Activated CD8-positive, alpha-beta memory T cell treated with anti-CD3 and anti-CD28 coated beads, Interleukin-2, amount 50 U/mL, for 4 hours (primary cell): ENCODE results near the gene PANX1.

ENCODE experiments used
- DNase-seq: peaks from one replicate; pipeline ENCODE4 v3.0.0-alpha.2; 2020

Gene PANX1

DNA sequence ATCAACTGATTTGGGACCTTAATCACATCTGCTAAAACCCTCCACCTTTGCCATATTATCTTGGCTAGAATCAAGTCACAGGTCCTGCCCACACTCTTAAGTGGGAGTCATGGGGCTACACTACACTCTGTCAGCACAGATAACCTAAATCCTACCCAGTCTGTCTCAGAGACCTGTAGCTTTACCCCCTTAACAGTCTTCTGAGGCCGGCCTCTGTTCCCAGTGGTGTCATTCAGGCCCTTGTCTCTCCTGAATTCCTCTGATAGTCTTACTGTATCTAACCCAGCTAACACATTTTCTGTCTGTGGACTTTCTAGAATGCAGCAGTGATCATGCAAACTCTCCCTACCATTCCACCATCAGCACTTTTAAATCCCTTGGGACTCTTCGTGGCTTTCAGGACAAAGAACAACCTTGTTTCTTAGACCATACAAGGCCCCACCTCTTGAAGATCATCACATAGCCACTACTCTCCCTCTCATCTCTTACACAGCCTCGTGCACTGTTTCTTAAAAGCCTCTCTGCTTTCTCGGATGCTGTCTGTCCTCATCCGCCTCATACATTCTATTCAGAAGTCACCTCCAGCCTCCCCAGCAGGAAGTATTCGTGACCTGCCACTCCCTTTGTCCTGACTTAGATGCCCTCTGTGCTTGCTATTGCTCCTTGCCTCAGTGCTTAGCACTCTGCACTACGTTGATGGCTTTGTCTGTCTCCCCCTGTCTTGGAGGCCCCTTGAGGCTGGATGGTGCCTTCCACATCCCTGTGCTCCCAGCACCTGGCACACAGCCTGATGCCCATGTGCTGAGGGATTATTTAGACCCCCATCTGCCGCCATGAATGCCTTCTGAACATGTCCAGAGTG lies 57.9 kb downstream of the PANX1 start:
- no peak for DNase-seq

DNA sequence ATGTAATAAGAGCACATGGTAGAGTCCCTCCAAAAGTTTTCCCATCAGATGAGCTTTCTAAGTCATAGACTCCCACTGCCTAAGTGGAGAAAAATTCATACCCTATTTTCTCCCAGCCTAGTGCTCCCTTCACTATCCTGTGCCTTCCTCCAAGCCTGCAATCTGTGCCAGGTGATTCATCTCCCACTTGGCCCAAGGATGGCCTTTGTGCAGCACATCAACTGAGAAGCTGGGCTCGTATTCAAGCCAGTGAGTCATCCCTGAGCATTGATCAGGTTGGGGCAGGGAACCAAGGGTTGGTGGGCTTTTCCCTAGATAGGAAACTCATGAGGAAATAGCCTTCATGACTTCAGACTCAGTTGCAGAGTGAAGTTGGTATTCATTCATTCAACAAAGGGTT lies 64.6 kb downstream of the PANX1 start:
- no peak for DNase-seq

GRCh38 chr11:94194712-94195111 lies 66.1 kb downstream of the PANX1 start:
- no peak for DNase-seq

- no peak for DNase-seq
These were observed 67.7 kb downstream of the PANX1 start for GRCh38 chr11:94196363-94196762.

- no peak for DNase-seq
These were observed 70.1 kb downstream of the PANX1 start for GRCh38 chr11:94198718-94199117.

DNA sequence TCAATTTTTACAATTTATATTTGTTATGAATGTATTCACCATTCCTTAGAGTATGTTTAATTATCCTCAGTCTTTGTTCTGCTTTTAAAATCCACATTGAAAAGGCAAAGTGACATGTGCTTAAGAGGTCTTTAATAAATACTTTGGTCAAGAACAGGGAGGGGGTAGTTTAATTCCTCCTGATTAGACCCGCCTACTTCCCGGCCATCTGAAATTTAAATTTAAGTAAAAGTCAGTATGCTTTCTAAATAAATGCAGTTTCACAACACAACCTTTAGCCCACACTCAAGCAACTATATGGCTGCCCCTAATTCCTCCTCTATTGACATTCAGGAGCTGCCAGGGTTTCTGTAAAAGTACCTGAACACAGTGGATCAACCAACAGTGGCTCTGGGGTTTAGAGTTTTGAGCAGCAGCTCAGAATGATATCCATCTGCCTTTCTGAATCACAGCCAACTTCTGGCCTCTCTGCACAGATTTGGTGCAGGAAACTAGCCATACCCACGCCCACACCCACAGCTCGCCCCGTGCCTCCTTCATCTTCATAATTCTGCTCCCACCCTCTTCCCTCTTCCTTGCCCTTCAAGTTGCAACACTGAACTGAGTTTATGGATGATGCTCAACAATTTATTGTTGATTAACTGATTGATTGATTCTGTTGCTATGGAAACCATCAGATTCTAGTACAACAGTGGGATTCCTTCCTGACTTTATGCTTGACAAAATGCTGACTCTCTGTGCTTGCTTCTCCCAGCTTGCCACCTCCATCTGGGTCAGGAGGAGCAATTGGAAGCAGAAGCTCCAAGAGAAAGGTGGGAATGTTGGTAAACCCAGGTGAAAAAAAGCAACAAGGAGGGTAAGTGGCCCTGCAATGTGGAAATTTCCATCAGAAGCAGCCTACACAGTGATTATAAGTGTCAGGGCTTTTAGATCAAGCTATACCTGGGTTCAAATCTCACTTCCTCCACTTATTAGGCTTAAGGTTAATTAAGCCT lies 70.8 kb downstream of the PANX1 start:
- DNase-seq, result no peak

- no peak for DNase-seq
These were observed 72.4 kb downstream of the PANX1 start for GRCh38 chr11:94201004-94201465.

- no peak for DNase-seq
These were observed 74.4 kb downstream of the PANX1 start for GRCh38 chr11:94203070-94203469.

- DNase-seq, result no peak
These were observed 82.7 kb downstream of the PANX1 start for GRCh38 chr11:94211261-94211830.

DNA sequence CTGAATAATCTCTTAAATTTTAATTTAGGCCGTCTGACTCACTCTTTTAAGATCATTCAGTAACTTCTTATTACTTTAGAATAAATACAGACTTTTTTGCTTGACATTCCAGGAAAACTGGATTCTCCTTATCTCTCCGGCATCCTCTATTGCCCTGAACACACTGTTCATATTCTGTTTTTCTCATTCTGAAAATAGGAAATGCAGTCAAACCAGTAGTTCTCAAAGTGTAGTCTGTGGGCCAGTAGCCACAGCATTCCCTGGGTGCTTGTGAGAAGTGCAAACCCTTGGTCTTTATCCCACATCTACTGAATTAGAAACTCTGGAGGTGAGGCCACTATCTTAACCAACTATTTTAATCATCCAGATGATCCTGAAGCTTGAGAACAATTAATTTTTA lies 84.3 kb downstream of the PANX1 start:
- no peak for DNase-seq

GRCh38 chr11:94217705-94218104 lies 89.1 kb downstream of the PANX1 start:
- DNase-seq, result no peak

- no peak for DNase-seq
These were observed 89.7 kb downstream of the PANX1 start for GRCh38 chr11:94218372-94218771.

DNA sequence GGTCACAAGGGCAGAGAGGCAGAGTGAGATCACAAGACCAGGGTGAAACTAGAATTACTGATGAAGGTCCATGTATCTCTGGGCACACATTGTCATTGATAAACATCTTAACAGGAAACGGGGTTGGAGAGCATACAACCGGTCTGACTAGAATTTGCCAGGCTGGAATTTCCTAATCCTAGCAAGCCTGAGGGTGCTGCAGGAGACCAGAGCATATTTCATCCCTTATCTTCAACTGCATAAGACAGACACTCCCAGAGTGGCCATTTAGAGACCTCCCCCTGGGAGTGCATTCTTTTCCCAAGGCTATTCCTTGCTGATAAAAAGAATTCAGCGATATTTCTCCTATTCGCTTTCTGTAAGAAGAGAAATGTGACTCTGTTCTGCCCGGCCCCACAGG lies 91.1 kb downstream of the PANX1 start:
- DNase-seq, result no peak

- no peak for DNase-seq
These were observed 95.4 kb downstream of the PANX1 start for GRCh38 chr11:94224078-94224477.
